WTC11 (cell line): ENCODE measurements around the gene ADAMTS9. TPM values are rescaled to one million over a fixed set of nuclear protein-coding genes. Genes with fewer than 3 reads are reported as not detected.
"Not testable (repeated sequence)": the region's sequence is repeated elsewhere in the genome, so short reads cannot be mapped to it uniquely, and the experiment has no call there.

Source experiments
- ATAC-seq: fragments of 200-7000 bp; cut with Tn5 transposase; 2 replicates; pipeline ENCODE4 v1.10.0; 2021; ENCODE audit warnings: mild to moderate bottlenecking, moderate library complexity
- CTCF ChIA-PET: fragments of 300-600 bp; sonication (Branson Sonifier 250); formaldehyde crosslinking; loops from one replicate; lab custom pipeline; 2021; ENCODE audit warnings: antibody characterized with exemption; lab: Charles Lee
- POLR2A ChIA-PET: fragments of 350-600 bp; sonication (Branson Sonifier 250); formaldehyde crosslinking; loops from one replicate; lab custom pipeline; 2021; ENCODE audit warnings: antibody characterized with exemption; lab: Charles Lee
- DNase-seq: peaks from one replicate; pipeline ENCODE4 v3.0.0; 2021; ENCODE audit warnings: low spot score
- H3K27ac Mint-ChIP-seq: 2 replicates; pipeline ENCODE4 v1.8.0; 2021; ENCODE audit warnings: mixed read lengths
- H3K27me3 Mint-ChIP-seq: 2 replicates; pipeline ENCODE4 v1.8.0; 2021; ENCODE audit warnings: low read depth, mild to moderate bottlenecking, moderate library complexity, mixed read lengths
- H3K36me3 Mint-ChIP-seq: 2 replicates; pipeline ENCODE4 v1.8.0; 2021; ENCODE audit warnings: mixed read lengths
- H3K4me1 Mint-ChIP-seq: 2 replicates; pipeline ENCODE4 v1.8.0; 2022; ENCODE audit warnings: mixed read lengths
- H3K4me3 Mint-ChIP-seq: 2 replicates; pipeline ENCODE4 v1.8.0; 2021; ENCODE audit warnings: mild to moderate bottlenecking, moderate library complexity, mixed read lengths
- H3K9me3 Mint-ChIP-seq: 2 replicates; pipeline ENCODE4 v1.8.0; 2021; ENCODE audit warnings: mixed read lengths
- ATF2 ChIP-seq: sonication (generic); formaldehyde crosslinking; IDR thresholded peaks from 2 replicates; pipeline ENCODE4 v1.8.1; 2022; ENCODE audit warnings: low read depth, missing genetic modification reagents, borderline replicate concordance
- ATF6 ChIP-seq: sonication (generic); formaldehyde crosslinking; IDR thresholded peaks from 2 replicates; pipeline ENCODE4 v1.8.1; 2023; ENCODE audit warnings: mild to moderate bottlenecking, missing genetic modification reagents
- CDX4 ChIP-seq: fragments of 250-450 bp; sonication (Bioruptor Pico); IDR thresholded peaks from 2 replicates; pipeline ENCODE4 v1.9.0; 2021; ENCODE audit warnings: moderate library complexity, mild to moderate bottlenecking, inconsistent platforms, borderline replicate concordance
- CREB1 ChIP-seq: sonication (generic); formaldehyde crosslinking; IDR thresholded peaks from 2 replicates; pipeline ENCODE4 v1.8.0; 2023; ENCODE audit warnings: mild to moderate bottlenecking, missing genetic modification reagents
- CTCF ChIP-seq: fragments of 200-600 bp; IDR thresholded peaks from 2 replicates; pipeline ENCODE4 v1.8.0; 2022; ENCODE audit warnings: antibody characterized with exemption
- E2F1 ChIP-seq: sonication (generic); formaldehyde crosslinking; IDR thresholded peaks from 2 replicates; pipeline ENCODE4 v1.8.0; 2022; ENCODE audit warnings: mild to moderate bottlenecking, missing genetic modification reagents
- EMX1 ChIP-seq: fragments of 250-450 bp; sonication (Bioruptor Pico); IDR thresholded peaks from 2 replicates; pipeline ENCODE4 v1.8.0; 2021; ENCODE audit warnings: mild to moderate bottlenecking
- GRHL2 ChIP-seq: fragments of 250-450 bp; sonication (Bioruptor Pico); IDR thresholded peaks from 2 replicates; pipeline ENCODE4 v1.8.0; 2022; ENCODE audit warnings: mild to moderate bottlenecking, moderate library complexity; ENCODE audit not compliant: insufficient replicate concordance, severe bottlenecking
- GTF2I ChIP-seq: fragments of 250-450 bp; sonication (Bioruptor Pico); conservative IDR thresholded peaks from 2 replicates; pipeline ENCODE4 v1.4.0; 2021; ENCODE audit warnings: mild to moderate bottlenecking
- JAZF1 ChIP-seq: fragments of 250-450 bp; sonication (Bioruptor Pico); IDR thresholded peaks from 2 replicates; pipeline ENCODE4 v1.9.0; 2021; ENCODE audit warnings: moderate library complexity, mild to moderate bottlenecking, inconsistent platforms
- JUN ChIP-seq: sonication (generic); formaldehyde crosslinking; IDR thresholded peaks from 2 replicates; pipeline ENCODE4 v1.8.0; 2023; ENCODE audit warnings: mild to moderate bottlenecking, missing genetic modification reagents
- MLX ChIP-seq: sonication (generic); formaldehyde crosslinking; IDR thresholded peaks from 2 replicates; pipeline ENCODE4 v1.8.1; 2023; ENCODE audit warnings: mild to moderate bottlenecking, missing genetic modification reagents, moderate library complexity
- NFE2L1 ChIP-seq: sonication (generic); formaldehyde crosslinking; IDR thresholded peaks from 2 replicates; pipeline ENCODE4 v1.8.1; 2023; ENCODE audit warnings: missing genetic modification reagents
- NR3C1 ChIP-seq: sonication (generic); formaldehyde crosslinking; conservative IDR thresholded peaks from 2 replicates; pipeline ENCODE4 v1.8.1; 2023; ENCODE audit warnings: low read depth, mild to moderate bottlenecking, missing genetic modification reagents
- TCF7 ChIP-seq: sonication (generic); formaldehyde crosslinking; IDR thresholded peaks from 2 replicates; pipeline ENCODE4 v1.8.0; 2022; ENCODE audit warnings: mild to moderate bottlenecking, low read depth, missing genetic modification reagents, moderate library complexity
- USF2 ChIP-seq: sonication (generic); formaldehyde crosslinking; IDR thresholded peaks from 2 replicates; pipeline ENCODE4 v1.8.1; 2023; ENCODE audit warnings: mild to moderate bottlenecking, missing genetic modification reagents, moderate library complexity
- ZNF532 ChIP-seq: fragments of 250-450 bp; sonication (Bioruptor Pico); IDR thresholded peaks from 2 replicates; pipeline ENCODE4 v1.9.0; 2021; ENCODE audit warnings: mild to moderate bottlenecking, borderline replicate concordance
- ZSCAN18 ChIP-seq: fragments of 250-450 bp; sonication (Bioruptor Pico); IDR thresholded peaks from 2 replicates; pipeline ENCODE4 v2.1.2; 2022; ENCODE audit warnings: mild to moderate bottlenecking, moderate library complexity
- total RNA-seq: library from RNA; stranded (reverse); gene quantifications from 3 replicates; pipeline ENCODE4 v1.2.3, GENCODE V29; 2021

Gene ADAMTS9
- total RNA-seq, 1 experiment from 2014 or later = 3.1 TPM

GRCh38 chr3:64545239-64545638 lies 142.6 kb downstream of the ADAMTS9 start:
- CTCF ChIA-PET, H3K36me3 Mint-ChIP-seq, ATAC-seq, H3K4me3 Mint-ChIP-seq, POLR2A ChIA-PET, H3K9me3 Mint-ChIP-seq, H3K27me3 Mint-ChIP-seq, H3K27ac Mint-ChIP-seq, DNase-seq: not testable (repeated sequence)
- H3K4me1 Mint-ChIP-seq = peaks cover 16% of the 10 kb centered on the region

- Mint-ChIP-seq H3K4me3 (no peak overlapping the region), H3K4me1 (peaks cover 17% of the 10 kb centered on the region), H3K9me3 (no peaks in the 10 kb centered on the region), H3K36me3 (no peaks in the 10 kb centered on the region), H3K27me3 (no peaks in the 10 kb centered on the region), H3K27ac (no peak overlapping the region)
- DNase-seq = no peak
- ChIA-PET CTCF (interaction anchor here (1.2 kb wide), 1 partner anchor 12 kb away, joined by 3 read pairs; no protein-coding TSS in a partner anchor), POLR2A (no interaction called here)
- no peak for ATAC-seq
- TF ChIP-seq ZSCAN18 (CRISPR knock-in tag) (no peak), GRHL2 (CRISPR knock-in tag) (no peak), JAZF1 (no peak), NR3C1 (no peak), EMX1 (CRISPR knock-in tag) (no peak), ATF6 (CRISPR knock-in tag) (no peak), ATF2 (CRISPR knock-in tag) (no peak), MLX (CRISPR knock-in tag) (no peak), CTCF (no peak), CREB1 (no peak), USF2 (no peak), E2F1 (no peak), NFE2L1 (CRISPR knock-in tag) (no peak), JUN (CRISPR knock-in tag) (no peak), CDX4 (no peak), TCF7 (no peak), GTF2I (no peak), ZNF532 (CRISPR knock-in tag) (no peak)
Observed at GRCh38 chr3:64541803-64542202, 146.0 kb downstream of the ADAMTS9 start.
